SK-N-SH (cell line): Measurements from ENCODE around the gene APBB2. TPM values are rescaled to one million over a fixed set of nuclear protein-coding genes. Genes with fewer than 3 reads are reported as not detected.

Source experiments
- CTCF ChIA-PET: fragments of 300-600, 350-600 bp; formaldehyde crosslinking; extraction: SDS; loops from one replicate; lab custom pipeline; 2021; lab: Yijun Ruan, JAX
- POLR2A ChIA-PET: fragments of 350-600 bp; sonication (Branson Sonifier 250); formaldehyde crosslinking; extraction: SDS; loops from one replicate; lab custom pipeline; 2020; ENCODE audit warnings: antibody characterized with exemption, inconsistent platforms; lab: Yijun Ruan, JAX
- DNase-seq: peaks from one replicate; pipeline ENCODE4 v3.0.0; 2012
- H2AFZ ChIP-seq: fragments of 200-600 bp; sonication (generic); 2 replicates; pipeline ENCODE4 v1.8.1; 2016; ENCODE audit warnings: antibody characterized with exemption, mild to moderate bottlenecking, low read depth
- H3F3A ChIP-seq: fragments of 200-600 bp; sonication (generic); replicated peaks from 2 replicates; pipeline ENCODE3; 2016; ENCODE audit warnings: antibody characterized with exemption, mild to moderate bottlenecking; ENCODE audit not compliant: insufficient read depth
- H3K27ac ChIP-seq, 2 experiments: fragments of 200-500 bp in 1 of 2; fragments of 200-600 bp in 1 of 2; sonication (Bioruptor generic) in 1 of 2; sonication (generic), shearing (Covaris generic) in 1 of 2; 2 replicates each; pipeline versions ENCODE4 v1.5.1 to v1.6.1; 2014 to 2016; ENCODE audit warnings: low read depth in 2 of 2, inconsistent platforms in 1 of 2, low read length in 1 of 2, mild to moderate bottlenecking in 1 of 2, mixed read lengths in 1 of 2
- H3K27me3 ChIP-seq: fragments of 200-600 bp; sonication (generic), shearing (Covaris generic); 2 replicates; pipeline ENCODE4 v1.6.1; 2016; ENCODE audit warnings: mixed run types; ENCODE audit not compliant: insufficient read depth
- H3K36me3 ChIP-seq, 2 experiments: fragments of 200-500 bp in 1 of 2; fragments of 200-600 bp in 1 of 2; sonication (Bioruptor generic) in 1 of 2; sonication (generic) in 1 of 2; replicated peaks in 1 of 2; 2 replicates each; pipeline versions ENCODE3 to v1.5.1; 2014 to 2016; ENCODE audit warnings: low read length in 1 of 2, mild to moderate bottlenecking in 1 of 2; ENCODE audit not compliant: insufficient read depth in 2 of 2, control insufficient read depth in 1 of 2
- H3K4me1 ChIP-seq, 2 experiments: fragments of 200-500 bp in 1 of 2; fragments of 200-600 bp in 1 of 2; sonication (Bioruptor generic) in 1 of 2; sonication (generic), shearing (Covaris generic) in 1 of 2; 2 replicates each; pipeline versions ENCODE4 v1.5.1 to v1.6.1; 2014 to 2016; ENCODE audit warnings: low read depth in 1 of 2, low read length in 1 of 2, mixed run types in 1 of 2; ENCODE audit not compliant: insufficient read depth in 2 of 2, control insufficient read depth in 1 of 2
- H3K4me2 ChIP-seq: fragments of 200-600 bp; sonication (generic), shearing (Covaris generic); 2 replicates; pipeline ENCODE4 v1.6.1; 2017; ENCODE audit warnings: mixed run types
- H3K4me3 ChIP-seq, 2 experiments: fragments of 200-500 bp in 1 of 2; fragments of 200-600 bp in 1 of 2; sonication (Bioruptor generic) in 1 of 2; sonication (generic), shearing (Covaris generic) in 1 of 2; 2 replicates each; pipeline versions ENCODE4 v1.5.1 to v1.8.1; 2014 to 2016; ENCODE audit warnings: low read depth in 2 of 2, inconsistent platforms in 1 of 2, low read length in 1 of 2, mild to moderate bottlenecking in 1 of 2, mixed read lengths in 1 of 2, moderate library complexity in 1 of 2
- H3K79me2 ChIP-seq: fragments of 200-600 bp; sonication (generic); 2 replicates; pipeline ENCODE4 v1.8.1; 2017; ENCODE audit warnings: mild to moderate bottlenecking; ENCODE audit not compliant: insufficient read depth
- H3K9ac ChIP-seq: fragments of 200-600 bp; sonication (generic); 2 replicates; pipeline ENCODE4 v1.6.1; 2017; ENCODE audit warnings: mixed run types
- H3K9me2 ChIP-seq: fragments of 200-600 bp; sonication (generic); 2 replicates; pipeline ENCODE4 v1.6.1; 2017; ENCODE audit warnings: mixed run types
- H3K9me3 ChIP-seq: fragments of 200-600 bp; sonication (generic); 2 replicates; pipeline ENCODE4 v1.6.1; 2017; ENCODE audit warnings: mixed run types, mild to moderate bottlenecking, moderate library complexity
- H4K20me1 ChIP-seq: fragments of 200-600 bp; sonication (generic); 2 replicates; pipeline ENCODE4 v1.6.1; 2017; ENCODE audit warnings: mild to moderate bottlenecking, mixed run types; ENCODE audit not compliant: insufficient read depth
- GABPA ChIP-seq: IDR thresholded peaks from 2 replicates; pipeline ENCODE4 v1.4.0; 2012; ENCODE audit warnings: low read depth, mild to moderate bottlenecking
- JUND ChIP-seq: IDR thresholded peaks from 2 replicates; pipeline ENCODE4 v1.4.0; 2012
- MXI1 ChIP-seq: IDR thresholded peaks from 2 replicates; pipeline ENCODE4 v1.6.1; 2012; ENCODE audit warnings: mild to moderate bottlenecking, low read depth, low read length, improper control_type of control experiment
- NFIC ChIP-seq: IDR thresholded peaks from 2 replicates; pipeline ENCODE4 v1.4.0; 2012; ENCODE audit warnings: borderline replicate concordance
- NRF1 ChIP-seq: IDR thresholded peaks from 2 replicates; pipeline ENCODE4 v1.6.1; 2012; ENCODE audit warnings: low read depth, mild to moderate bottlenecking, low read length
- RCOR1 ChIP-seq: fragments of 150-350 bp; IDR thresholded peaks from 2 replicates; pipeline ENCODE4 v1.6.1; 2017; ENCODE audit warnings: antibody characterized with exemption, low read length
- SIN3A ChIP-seq: IDR thresholded peaks from 2 replicates; pipeline ENCODE4 v1.6.1; 2012; ENCODE audit warnings: low read depth, mild to moderate bottlenecking, low read length, moderate library complexity, borderline replicate concordance
- SMC3 ChIP-seq: IDR thresholded peaks from 2 replicates; pipeline ENCODE4 v1.6.1; 2012; ENCODE audit warnings: low read depth, low read length, improper control_type of control experiment
- USF1 ChIP-seq: IDR thresholded peaks from 2 replicates; pipeline ENCODE4 v1.4.0; 2012; ENCODE audit warnings: low read depth, borderline replicate concordance
- ZBTB33 ChIP-seq: IDR thresholded peaks from 2 replicates; pipeline ENCODE4 v1.4.0; 2012; ENCODE audit warnings: low read depth, borderline replicate concordance
- WGBS: methylation state at CpG from one replicate; pipeline ENCODE4 v1.1.6; 2017; ENCODE audit warnings: low lambda C conversion rate; 5-methylcytosine and 5-hydroxymethylcytosine counted together
- polyA plus RNA-seq, 3 experiments: library from polyadenylated mRNA; depleted of rRNA; stranded (reverse); fragments of >200 nt; gene quantifications; 2 replicates each; pipeline ENCODE4 v1.2.3, GENCODE V29; 2012
- TF ChIP-seq, protein P1 (sequence below): fragments of 150-350 bp; IDR thresholded peaks from 2 replicates; pipeline ENCODE4 v1.6.1; 2017; ENCODE audit warnings: antibody characterized with exemption, low read length, low read depth, borderline replicate concordance
- TF ChIP-seq, protein P2 (sequence below): fragments of 200-600 bp; sonication (generic); IDR thresholded peaks from 2 replicates; pipeline ENCODE4 v1.6.1; 2017; ENCODE audit warnings: antibody characterized with exemption, mild to moderate bottlenecking, moderate library complexity
- TF ChIP-seq, protein P3 (sequence below): IDR thresholded peaks from 2 replicates; pipeline ENCODE4 v1.4.0; 2012; ENCODE audit warnings: low read depth

The APBB2 gene
- polyA plus RNA-seq, 1 of the 3 experiments (the other 2 are of a cell fraction): 49.8 TPM

DNA sequence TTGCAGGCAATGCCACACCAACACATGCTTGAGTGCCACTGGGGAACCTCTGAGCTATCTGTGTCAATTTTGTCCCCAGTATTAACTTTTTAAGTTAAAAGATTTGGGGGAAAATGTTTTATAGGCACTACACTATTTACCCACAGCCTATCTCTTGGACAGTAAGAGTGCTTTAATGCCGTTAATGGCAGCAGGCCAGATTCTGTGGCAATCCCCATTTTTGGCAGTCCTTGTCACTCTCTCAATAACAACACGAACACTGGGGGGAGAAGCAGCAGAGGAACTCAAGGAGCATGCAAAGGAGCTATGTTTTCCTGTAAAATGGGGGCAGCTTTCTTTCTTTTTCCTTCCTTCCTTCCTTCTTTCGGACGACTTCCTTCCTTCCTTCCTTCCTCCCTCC lies 296.0 kb downstream of the APBB2 start:
- POLR2A ChIA-PET: no interaction called here
- Histone ChIP-seq H3K79me2 (no peaks in the 10 kb centered on the region; the same call in 1 of the 2 replicates), H3K4me3 (no peak overlapping the region), H3K27ac (peak overlapping the region in 1 of 2 experiments; percentile 67; a peak in 3 of 4 replicates), H3K9me3 (no peaks in the 10 kb centered on the region), H3F3A (peaks cover 11% of the 10 kb centered on the region), H3K27me3 (no peaks in the 10 kb centered on the region), H2AFZ (no peak overlapping the region), H3K4me1 (peaks cover 11 to 33% of the 10 kb centered on the region in 2 experiments), H3K4me2 (no peak overlapping the region; the same call in 1 of the 2 replicates), H3K36me3 (peaks cover 10 to 25% of the 10 kb centered on the region in 2 experiments), H3K9me2 (no peaks in the 10 kb centered on the region), H3K9ac (no peak overlapping the region), H4K20me1 (no peaks in the 10 kb centered on the region)
- TF ChIP-seq JUND (no peak), NRF1 (no peak), USF1 (no peak), SMC3 (no peak), RCOR1 (no peak), NFIC (peak; percentile 66), SIN3A (no peak)
- TF ChIP-seq, protein P1, sequence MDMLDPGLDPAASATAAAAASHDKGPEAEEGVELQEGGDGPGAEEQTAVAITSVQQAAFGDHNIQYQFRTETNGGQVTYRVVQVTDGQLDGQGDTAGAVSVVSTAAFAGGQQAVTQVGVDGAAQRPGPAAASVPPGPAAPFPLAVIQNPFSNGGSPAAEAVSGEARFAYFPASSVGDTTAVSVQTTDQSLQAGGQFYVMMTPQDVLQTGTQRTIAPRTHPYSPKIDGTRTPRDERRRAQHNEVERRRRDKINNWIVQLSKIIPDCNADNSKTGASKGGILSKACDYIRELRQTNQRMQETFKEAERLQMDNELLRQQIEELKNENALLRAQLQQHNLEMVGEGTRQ: no peak
- DNase-seq: peak; percentile 42
- WGBS: 53% methylated on average over 4 of the region's 4 CpGs
- CTCF ChIA-PET: interaction anchor here (1.4 to 16.0 kb wide), 5 partner anchors 9 to 298 kb away, joined by 4 to 196 read pairs (median 6); partner anchors contain the start of gene APBB2

DNA sequence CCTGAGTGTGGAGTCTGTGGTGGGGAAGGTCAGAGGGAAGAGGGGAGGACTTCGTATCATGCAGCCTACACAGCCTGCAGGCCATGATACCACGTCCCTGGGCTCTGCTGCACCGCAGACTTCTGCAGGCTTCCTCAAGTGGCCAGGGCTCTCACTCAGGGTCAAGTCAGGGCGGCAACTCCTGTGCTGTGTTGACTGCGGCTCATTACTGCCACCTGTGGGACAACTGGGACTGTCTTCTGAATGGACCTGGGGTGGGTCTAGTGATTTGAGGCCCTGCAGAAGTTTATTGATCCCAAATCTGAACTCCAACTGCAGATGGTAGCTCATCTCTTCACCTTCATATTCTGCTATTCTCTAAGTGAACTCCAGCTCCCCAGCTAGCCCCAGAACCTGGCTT lies 297.5 kb downstream of the APBB2 start:
- ChIA-PET POLR2A (no interaction called here), CTCF (interaction anchor here (2.2 to 16.0 kb wide), 4 partner anchors 8 to 299 kb away, joined by 8 to 196 read pairs (median 101); partner anchors contain the start of gene APBB2)
- Histone ChIP-seq H3K4me2 (peak overlapping the region; percentile 39; the same call in 1 of the 2 replicates), H2AFZ (no peak overlapping the region), H3K4me3 (no peak overlapping the region), H3K9ac (no peak overlapping the region), H4K20me1 (no peaks in the 10 kb centered on the region), H3K9me2 (no peaks in the 10 kb centered on the region), H3K79me2 (no peaks in the 10 kb centered on the region; the same call in 1 of the 2 replicates), H3K9me3 (no peaks in the 10 kb centered on the region), H3F3A (peaks cover 11% of the 10 kb centered on the region), H3K4me1 (peaks cover 11 to 33% of the 10 kb centered on the region in 2 experiments), H3K36me3 (peaks cover 10 to 18% of the 10 kb centered on the region in 2 experiments), H3K27me3 (no peaks in the 10 kb centered on the region), H3K27ac (peak overlapping the region; percentile 25 to 67; a peak in 3 of 4 replicates)
- 100% methylated on average over 1 of the region's 5 CpGs for WGBS
- TF ChIP-seq SMC3 (no peak), NRF1 (no peak), MXI1 (no peak), GABPA (no peak), ZBTB33 (no peak)
- TF ChIP-seq, protein P2, sequence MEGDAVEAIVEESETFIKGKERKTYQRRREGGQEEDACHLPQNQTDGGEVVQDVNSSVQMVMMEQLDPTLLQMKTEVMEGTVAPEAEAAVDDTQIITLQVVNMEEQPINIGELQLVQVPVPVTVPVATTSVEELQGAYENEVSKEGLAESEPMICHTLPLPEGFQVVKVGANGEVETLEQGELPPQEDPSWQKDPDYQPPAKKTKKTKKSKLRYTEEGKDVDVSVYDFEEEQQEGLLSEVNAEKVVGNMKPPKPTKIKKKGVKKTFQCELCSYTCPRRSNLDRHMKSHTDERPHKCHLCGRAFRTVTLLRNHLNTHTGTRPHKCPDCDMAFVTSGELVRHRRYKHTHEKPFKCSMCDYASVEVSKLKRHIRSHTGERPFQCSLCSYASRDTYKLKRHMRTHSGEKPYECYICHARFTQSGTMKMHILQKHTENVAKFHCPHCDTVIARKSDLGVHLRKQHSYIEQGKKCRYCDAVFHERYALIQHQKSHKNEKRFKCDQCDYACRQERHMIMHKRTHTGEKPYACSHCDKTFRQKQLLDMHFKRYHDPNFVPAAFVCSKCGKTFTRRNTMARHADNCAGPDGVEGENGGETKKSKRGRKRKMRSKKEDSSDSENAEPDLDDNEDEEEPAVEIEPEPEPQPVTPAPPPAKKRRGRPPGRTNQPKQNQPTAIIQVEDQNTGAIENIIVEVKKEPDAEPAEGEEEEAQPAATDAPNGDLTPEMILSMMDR: peak; percentile 43
- TF ChIP-seq, protein P3, sequence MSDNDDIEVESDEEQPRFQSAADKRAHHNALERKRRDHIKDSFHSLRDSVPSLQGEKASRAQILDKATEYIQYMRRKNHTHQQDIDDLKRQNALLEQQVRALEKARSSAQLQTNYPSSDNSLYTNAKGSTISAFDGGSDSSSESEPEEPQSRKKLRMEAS: no peak
- DNase-seq: no peak
